Vagina (tissue), 2 donors: ENCODE results near the gene CEP128. TPM values are rescaled to one million over a fixed set of nuclear protein-coding genes. Genes with fewer than 3 reads are reported as not detected.

Experiments used
- DNase-seq, 2 donors: peaks; one replicate each; pipeline ENCODE4 v3.0.0-alpha.2; 2017; ENCODE audit errors: extremely low spot score in 2 of 2
- H3K27ac ChIP-seq: fragments of 200-600 bp; sonication (generic); one replicate; pipeline ENCODE4 v1.5.1; 2019
- H3K27me3 ChIP-seq: fragments of 200-600 bp; sonication (generic); one replicate; pipeline ENCODE4 v1.5.1; 2019
- H3K36me3 ChIP-seq, 2 donors: fragments of 200-600 bp; sonication (generic); one replicate each; pipeline ENCODE4 v1.5.1; 2017 to 2019
- H3K4me1 ChIP-seq: fragments of 200-600 bp; sonication (generic); one replicate; pipeline ENCODE4 v1.5.1; 2019
- H3K4me3 ChIP-seq, 2 donors: fragments of 200-600 bp; sonication (generic); 1 replicate in 1 of 2; 2 replicates in 1 of 2; pipeline ENCODE4 v1.5.1; 2016 to 2019
- H3K9me3 ChIP-seq: fragments of 200-600 bp; sonication (generic); one replicate; pipeline ENCODE4 v1.5.1; 2019
- CTCF ChIP-seq, 3 experiments: fragments of 450-650 bp in 2 of 3; fragments of 200-600 bp in 1 of 3; sonication (generic) in 1 of 3; IDR thresholded peaks; one replicate each; pipeline ENCODE4 v1.5.1; 2017 to 2019; ENCODE audit warnings: antibody characterized with exemption in 3 of 3, mild to moderate bottlenecking in 2 of 3, moderate library complexity in 2 of 3
- POLR2A ChIP-seq, 2 donors: fragments of 450-650 bp; IDR thresholded peaks; one replicate each; pipeline ENCODE4 v1.6.1; 2017; ENCODE audit warnings: antibody characterized with exemption in 2 of 2, mild to moderate bottlenecking in 2 of 2, moderate library complexity in 2 of 2
- POLR2AphosphoS5 ChIP-seq, 2 donors: sonication (generic); formaldehyde crosslinking; IDR thresholded peaks; one replicate each; pipeline ENCODE4 v1.9.0; 2017; ENCODE audit warnings: antibody characterized with exemption in 2 of 2, mild to moderate bottlenecking in 2 of 2, low read depth in 1 of 2; ENCODE audit not compliant: insufficient read depth in 1 of 2
- intact Hi-C: fragments of 100-400 bp; cut with DNase I; formaldehyde crosslinking; loops from one replicate; pipeline ENCODE4 v1.15.1; 2023
- total RNA-seq: library from RNA; depleted of rRNA; stranded (reverse); fragments of >200 nt; gene quantifications from one replicate; pipeline ENCODE4 v1.2.3, GENCODE V29; 2016

CEP128 gene
- total RNA-seq, 1 donor from 2014 or later: 6.6 TPM

DNA sequence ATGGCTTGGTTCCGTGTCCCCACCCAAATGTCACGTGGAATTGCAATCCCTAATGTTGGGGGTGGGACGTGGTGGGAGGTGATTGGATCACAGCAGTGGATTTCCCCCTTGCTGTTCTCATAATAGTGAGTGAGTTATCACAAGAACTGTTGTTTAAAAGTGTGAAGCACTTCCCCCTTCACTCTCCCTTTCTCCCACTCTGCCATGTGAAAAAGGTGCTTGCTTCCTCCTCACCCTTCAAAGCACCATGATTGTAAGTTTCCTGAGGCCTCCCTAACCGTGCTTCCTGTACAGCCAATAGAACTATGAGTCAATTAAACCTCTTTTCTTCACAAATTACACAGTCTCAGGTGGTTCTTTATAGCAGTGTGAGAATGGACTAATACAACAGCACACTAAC, 5.3 kb upstream of the CEP128 start:
- H3K4me1 ChIP-seq: peaks cover 7% of the 10 kb centered on the region
- no peaks in the 10 kb centered on the region for H3K9me3 ChIP-seq
- intact Hi-C loops: no loop called here
- H3K27ac ChIP-seq: no peak overlapping the region
- no peaks in the 10 kb centered on the region for H3K36me3 ChIP-seq
- no peak for DNase-seq
- H3K27me3 ChIP-seq: no peaks in the 10 kb centered on the region
- no peak overlapping the region for H3K4me3 ChIP-seq
- TF ChIP-seq CTCF (IDR thresholded peaks at IDR 0.05) (no peak), POLR2A (IDR thresholded peaks at IDR 0.05) (no peak), POLR2AphosphoS5 (IDR thresholded peaks at IDR 0.05; ENCODE audit: insufficient read depth in 1 of 2, low read depth in 1 of 2) (no peak)

GRCh38 chr14:80946187-80946586, 4.6 kb upstream of the CEP128 start:
- H3K27ac ChIP-seq: no peak overlapping the region
- DNase-seq: no peak
- H3K27me3 ChIP-seq: no peaks in the 10 kb centered on the region
- peaks cover 8% of the 10 kb centered on the region for H3K4me1 ChIP-seq
- no peaks in the 10 kb centered on the region for H3K9me3 ChIP-seq
- H3K36me3 ChIP-seq: no peaks in the 10 kb centered on the region
- no peak overlapping the region for H3K4me3 ChIP-seq
- TF ChIP-seq POLR2A (IDR thresholded peaks at IDR 0.05) (no peak), CTCF (IDR thresholded peaks at IDR 0.05) (no peak), POLR2AphosphoS5 (IDR thresholded peaks at IDR 0.05; ENCODE audit: insufficient read depth in 1 of 2, low read depth in 1 of 2) (no peak)
- intact Hi-C loops: no loop called here

DNA sequence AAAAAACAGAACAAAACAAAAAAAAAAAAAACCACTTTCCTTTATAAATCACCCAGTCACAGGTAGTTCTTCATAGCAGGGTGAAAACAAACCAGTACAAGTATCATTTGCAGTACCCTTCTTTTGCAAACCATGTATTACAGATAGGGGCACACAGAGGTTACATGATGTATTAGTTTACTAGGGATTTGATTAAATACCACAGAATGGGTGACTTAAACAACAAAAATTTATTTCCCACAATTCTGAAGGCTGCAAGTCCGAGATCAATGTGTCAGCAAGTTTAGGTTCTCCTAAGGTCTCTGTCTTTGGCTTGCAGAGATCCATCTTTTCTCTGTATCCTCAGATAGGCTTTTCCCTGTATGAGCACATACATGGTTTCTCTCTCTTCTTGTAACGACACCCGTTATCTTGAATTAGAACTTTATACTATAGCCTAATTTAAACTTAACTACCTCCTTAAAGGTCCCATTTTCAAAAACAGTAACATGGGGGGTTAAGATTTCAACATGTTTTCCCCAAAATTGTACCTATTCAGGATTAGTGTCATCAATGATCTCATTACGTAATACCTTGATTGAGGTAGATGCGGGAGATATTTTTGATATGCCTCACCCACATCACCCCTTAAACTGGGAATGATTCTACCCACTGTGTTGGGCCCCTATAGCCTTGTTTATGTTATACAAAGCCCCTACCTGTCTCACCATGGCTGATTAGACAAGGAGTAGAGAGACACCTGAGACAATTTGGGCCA, 3.5 kb upstream of the CEP128 start:
- TF ChIP-seq CTCF (IDR thresholded peaks at IDR 0.05) (no peak), POLR2A (IDR thresholded peaks at IDR 0.05) (no peak), POLR2AphosphoS5 (IDR thresholded peaks at IDR 0.05; ENCODE audit: insufficient read depth in 1 of 2, low read depth in 1 of 2) (no peak)
- no peaks in the 10 kb centered on the region for H3K36me3 ChIP-seq
- H3K4me3 ChIP-seq: no peak overlapping the region
- H3K9me3 ChIP-seq: no peaks in the 10 kb centered on the region
- no peak for DNase-seq
- peaks cover 14% of the 10 kb centered on the region for H3K4me1 ChIP-seq
- intact Hi-C loops: no loop called here
- H3K27me3 ChIP-seq: no peaks in the 10 kb centered on the region
- no peak overlapping the region for H3K27ac ChIP-seq

- DNase-seq: no peak
- intact Hi-C loops: no loop called here
- TF ChIP-seq POLR2A (IDR thresholded peaks at IDR 0.05) (no peak), CTCF (IDR thresholded peaks at IDR 0.05) (no peak), POLR2AphosphoS5 (IDR thresholded peaks at IDR 0.05; ENCODE audit: insufficient read depth in 1 of 2, low read depth in 1 of 2) (no peak)
- H3K4me3 ChIP-seq: peak overlapping the region; percentile 64 to 76
- peaks cover 14% of the 10 kb centered on the region for H3K4me1 ChIP-seq
- H3K36me3 ChIP-seq: no peaks in the 10 kb centered on the region
- peak overlapping the region; percentile 60 for H3K27ac ChIP-seq
- no peaks in the 10 kb centered on the region for H3K27me3 ChIP-seq
- H3K9me3 ChIP-seq: no peaks in the 10 kb centered on the region
Measured at GRCh38 chr14:80942191-80942600, 658 bp upstream of the CEP128 start.

- no peak overlapping the region for H3K4me3 ChIP-seq
- H3K36me3 ChIP-seq: no peaks in the 10 kb centered on the region
- DNase-seq: no peak
- H3K27ac ChIP-seq: no peak overlapping the region
- TF ChIP-seq CTCF (IDR thresholded peaks at IDR 0.05) (no peak), POLR2AphosphoS5 (IDR thresholded peaks at IDR 0.05; ENCODE audit: insufficient read depth in 1 of 2, low read depth in 1 of 2) (no peak), POLR2A (IDR thresholded peaks at IDR 0.05) (no peak)
- H3K4me1 ChIP-seq: peaks cover 14% of the 10 kb centered on the region
- no peaks in the 10 kb centered on the region for H3K27me3 ChIP-seq
- intact Hi-C loops: no loop called here
- H3K9me3 ChIP-seq: no peaks in the 10 kb centered on the region
Measured at GRCh38 chr14:80940146-80940545, 1.4 kb downstream of the CEP128 start.
